Measurements from ENCODE around the gene HSF2BP.

DNA sequence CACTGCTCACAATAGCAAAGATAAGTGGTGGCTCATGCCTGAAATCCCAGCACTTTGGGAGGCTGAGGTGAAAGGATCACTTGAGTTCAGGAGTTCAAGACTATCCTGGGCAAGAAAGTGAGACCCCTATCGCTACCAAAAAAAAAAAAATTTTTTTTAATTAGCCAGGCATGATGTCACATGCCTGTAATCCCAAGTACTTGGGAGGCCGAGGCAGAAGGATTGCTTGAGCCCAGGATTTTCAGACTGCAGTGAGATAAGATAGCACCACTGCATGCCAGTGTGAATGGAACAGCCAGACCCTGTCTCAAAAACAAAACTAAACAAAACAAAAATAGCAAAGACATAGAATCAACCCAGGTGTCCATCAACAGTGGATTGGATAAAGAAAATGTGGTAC is 50.6 kb downstream of the HSF2BP start:
- TF ChIP-seq, protein P1, sequence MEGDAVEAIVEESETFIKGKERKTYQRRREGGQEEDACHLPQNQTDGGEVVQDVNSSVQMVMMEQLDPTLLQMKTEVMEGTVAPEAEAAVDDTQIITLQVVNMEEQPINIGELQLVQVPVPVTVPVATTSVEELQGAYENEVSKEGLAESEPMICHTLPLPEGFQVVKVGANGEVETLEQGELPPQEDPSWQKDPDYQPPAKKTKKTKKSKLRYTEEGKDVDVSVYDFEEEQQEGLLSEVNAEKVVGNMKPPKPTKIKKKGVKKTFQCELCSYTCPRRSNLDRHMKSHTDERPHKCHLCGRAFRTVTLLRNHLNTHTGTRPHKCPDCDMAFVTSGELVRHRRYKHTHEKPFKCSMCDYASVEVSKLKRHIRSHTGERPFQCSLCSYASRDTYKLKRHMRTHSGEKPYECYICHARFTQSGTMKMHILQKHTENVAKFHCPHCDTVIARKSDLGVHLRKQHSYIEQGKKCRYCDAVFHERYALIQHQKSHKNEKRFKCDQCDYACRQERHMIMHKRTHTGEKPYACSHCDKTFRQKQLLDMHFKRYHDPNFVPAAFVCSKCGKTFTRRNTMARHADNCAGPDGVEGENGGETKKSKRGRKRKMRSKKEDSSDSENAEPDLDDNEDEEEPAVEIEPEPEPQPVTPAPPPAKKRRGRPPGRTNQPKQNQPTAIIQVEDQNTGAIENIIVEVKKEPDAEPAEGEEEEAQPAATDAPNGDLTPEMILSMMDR (IDR thresholded peaks at IDR 0.05): no peak
- no peak for TF ChIP-seq POLR2A (IDR thresholded peaks at IDR 0.05)

All from breast epithelium (tissue), 3 donors.